Caco-2 (cell line): Measurements from ENCODE around the gene CLEC1A. TPM values are rescaled to one million over a fixed set of nuclear protein-coding genes. Genes with fewer than 3 reads are reported as not detected.

Experiments
- Bru-seq: library from RNA; stranded (reverse); fragments of 400-500 nt; gene quantifications from one replicate; lab custom pipeline; 2021; lab: Mats Ljungman, UMichigan
- BruChase-seq, 2 experiments: library from RNA; stranded (reverse); fragments of 400-500 nt; gene quantifications; one replicate each; lab custom pipeline; 2021; lab: Mats Ljungman, UMichigan
- BruUV-seq: library from RNA; stranded (reverse); fragments of 400-500 nt; replicated peaks from 2 replicates; lab custom pipeline; 2021; lab: Mats Ljungman, UMichigan
- CTCF ChIA-PET: fragments of 300-600 bp; sonication (Branson Sonifier 250); formaldehyde crosslinking; loops from one replicate; lab custom pipeline; 2022; ENCODE audit warnings: antibody characterized with exemption; lab: Charles Lee
- POLR2A ChIA-PET: fragments of 300-600 bp; sonication (Branson Sonifier 250); formaldehyde crosslinking; loops from one replicate; lab custom pipeline; 2022; ENCODE audit warnings: antibody characterized with exemption; lab: Charles Lee
- DNase-seq, 2 experiments: peaks; one replicate each; pipeline versions ENCODE4 v3.0.0 to v3.0.0-alpha.2; 2020 to 2022
- H3K27me3 ChIP-seq: replicated peaks from 2 replicates; pipeline ENCODE4 v1.6.0; 2011; ENCODE audit warnings: low read length; ENCODE audit not compliant: control insufficient read depth, insufficient read depth
- H3K36me3 ChIP-seq: 2 replicates; pipeline ENCODE4 v1.5.1; 2011; ENCODE audit warnings: low read length; ENCODE audit not compliant: control insufficient read depth, insufficient read depth
- H3K4me1 ChIP-seq: fragments of 250-450 bp; sonication (Bioruptor Pico); 2 replicates; pipeline ENCODE4 v1.5.1; 2020; ENCODE audit warnings: mild to moderate bottlenecking
- H3K4me3 ChIP-seq: 2 replicates; pipeline ENCODE4 v1.5.1; 2011; ENCODE audit warnings: low read depth, mild to moderate bottlenecking, control low read depth, low read length
- H3K9me3 ChIP-seq: fragments of 250-450 bp; sonication (Bioruptor Pico); 2 replicates; pipeline ENCODE4 v1.5.1; 2020; ENCODE audit warnings: mild to moderate bottlenecking, moderate library complexity
- H3K27ac Mint-ChIP-seq: one replicate; pipeline ENCODE4 v1.8.0; 2022; ENCODE audit warnings: mixed read lengths; ENCODE audit not compliant: unreplicated experiment
- H3K27me3 Mint-ChIP-seq: one replicate; pipeline ENCODE4 v1.8.0; 2022; ENCODE audit warnings: mixed read lengths; ENCODE audit not compliant: insufficient read depth, unreplicated experiment
- H3K36me3 Mint-ChIP-seq: one replicate; pipeline ENCODE4 v1.8.0; 2022; ENCODE audit warnings: mild to moderate bottlenecking, mixed read lengths; ENCODE audit not compliant: insufficient read depth, unreplicated experiment
- H3K4me1 Mint-ChIP-seq: one replicate; pipeline ENCODE4 v1.8.0; 2022; ENCODE audit warnings: low read depth, mixed read lengths; ENCODE audit not compliant: unreplicated experiment
- H3K4me3 Mint-ChIP-seq: one replicate; pipeline ENCODE4 v1.8.0; 2022; ENCODE audit warnings: mild to moderate bottlenecking, moderate library complexity, mixed read lengths; ENCODE audit not compliant: unreplicated experiment
- H3K9me3 Mint-ChIP-seq: one replicate; pipeline ENCODE4 v1.8.0; 2022; ENCODE audit warnings: mixed read lengths; ENCODE audit not compliant: unreplicated experiment
- intact Hi-C: fragments of 100-400 bp; cut with micrococcal nuclease; formaldehyde crosslinking; loops from one replicate; pipeline ENCODE4 v1.10.0; 2022; ENCODE audit not compliant: unreplicated experiment
- long read RNA-seq: library from polyadenylated mRNA; stranded (forward); transcript quantifications from one replicate; pipeline ENCODE4 v2.0.0, GENCODE V29; 2022
- total RNA-seq: library from RNA; stranded (reverse); gene quantifications from 2 replicates; pipeline ENCODE4 v1.2.3, GENCODE V29; 2022
- TF ChIP-seq, protein P1 (sequence below), 2 experiments: fragments of 200-600 bp in 1 of 2; IDR thresholded peaks; 1 replicate in 1 of 2; 2 replicates in 1 of 2; pipeline versions ENCODE4 v1.5.1 to v1.8.0; 2011 to 2022; ENCODE audit warnings: antibody characterized with exemption in 1 of 2, control low read depth in 1 of 2, inconsistent platforms in 1 of 2, low read depth in 1 of 2, low read length in 1 of 2, mild to moderate bottlenecking in 1 of 2, moderate library complexity in 1 of 2; ENCODE audit not compliant: insufficient read depth in 1 of 2, severe bottlenecking in 1 of 2, unreplicated experiment in 1 of 2

Gene CLEC1A, protein sequence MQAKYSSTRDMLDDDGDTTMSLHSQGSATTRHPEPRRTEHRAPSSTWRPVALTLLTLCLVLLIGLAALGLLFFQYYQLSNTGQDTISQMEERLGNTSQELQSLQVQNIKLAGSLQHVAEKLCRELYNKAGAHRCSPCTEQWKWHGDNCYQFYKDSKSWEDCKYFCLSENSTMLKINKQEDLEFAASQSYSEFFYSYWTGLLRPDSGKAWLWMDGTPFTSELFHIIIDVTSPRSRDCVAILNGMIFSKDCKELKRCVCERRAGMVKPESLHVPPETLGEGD
- total RNA-seq (not detected in 2 replicates), Bru-seq, nascent RNA (percentile 9 among the genes with signal in this experiment), BruChase-seq, experiment 1, labeled RNA remaining after a 2-hour chase (percentile 11 among the genes with signal in this experiment), BruChase-seq, experiment 2, labeled RNA remaining after a 6-hour chase (percentile 3 among the genes with signal in this experiment)
- long read RNA-seq = 0 reads

DNA sequence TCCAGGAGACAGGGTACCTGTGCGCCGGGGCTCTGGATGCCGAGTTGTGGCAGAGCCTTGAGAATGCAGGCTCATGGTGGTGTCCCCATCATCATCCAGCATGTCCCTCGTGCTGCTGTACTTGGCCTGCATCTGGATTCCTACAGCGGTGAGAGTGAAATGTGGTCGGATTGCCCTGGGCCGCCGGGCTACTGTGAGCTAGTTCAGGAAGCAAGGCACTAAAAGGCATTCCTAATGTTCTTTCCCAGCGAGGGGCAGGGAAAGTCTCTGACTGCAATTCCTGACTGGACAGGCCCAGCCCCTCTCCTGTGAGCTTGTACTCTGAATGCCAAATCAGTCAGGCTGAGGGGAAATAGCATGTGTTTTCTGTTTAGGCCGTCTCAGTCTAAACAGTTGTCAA lies at the start of gene CLEC1A:
CLEC1A (minus strand) TSS at position 195 of the 400 bp plus-strand sequence; CDS start at position 132, 63 bp downstream.
- no peaks in the 10 kb centered on the region for H3K36me3 Mint-ChIP-seq
- Histone ChIP-seq H3K36me3 (no peaks in the 10 kb centered on the region), H3K9me3 (no peaks in the 10 kb centered on the region), H3K4me3 (no peak within 1 kb of the TSS), H3K27me3 (no peaks in the 10 kb centered on the region), H3K4me1 (no peaks in the 10 kb centered on the region)
- TF ChIP-seq, protein P1, sequence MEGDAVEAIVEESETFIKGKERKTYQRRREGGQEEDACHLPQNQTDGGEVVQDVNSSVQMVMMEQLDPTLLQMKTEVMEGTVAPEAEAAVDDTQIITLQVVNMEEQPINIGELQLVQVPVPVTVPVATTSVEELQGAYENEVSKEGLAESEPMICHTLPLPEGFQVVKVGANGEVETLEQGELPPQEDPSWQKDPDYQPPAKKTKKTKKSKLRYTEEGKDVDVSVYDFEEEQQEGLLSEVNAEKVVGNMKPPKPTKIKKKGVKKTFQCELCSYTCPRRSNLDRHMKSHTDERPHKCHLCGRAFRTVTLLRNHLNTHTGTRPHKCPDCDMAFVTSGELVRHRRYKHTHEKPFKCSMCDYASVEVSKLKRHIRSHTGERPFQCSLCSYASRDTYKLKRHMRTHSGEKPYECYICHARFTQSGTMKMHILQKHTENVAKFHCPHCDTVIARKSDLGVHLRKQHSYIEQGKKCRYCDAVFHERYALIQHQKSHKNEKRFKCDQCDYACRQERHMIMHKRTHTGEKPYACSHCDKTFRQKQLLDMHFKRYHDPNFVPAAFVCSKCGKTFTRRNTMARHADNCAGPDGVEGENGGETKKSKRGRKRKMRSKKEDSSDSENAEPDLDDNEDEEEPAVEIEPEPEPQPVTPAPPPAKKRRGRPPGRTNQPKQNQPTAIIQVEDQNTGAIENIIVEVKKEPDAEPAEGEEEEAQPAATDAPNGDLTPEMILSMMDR (IDR thresholded peaks at IDR 0.05; ENCODE audit: insufficient read depth in 1 of 2, low read depth in 1 of 2, low read length in 1 of 2, severe bottlenecking in 1 of 2, unreplicated experiment in 1 of 2) = no peak
- H3K27ac Mint-ChIP-seq = no peak within 1 kb of the TSS
- intact Hi-C loops = no loop called here
- ChIA-PET CTCF (no interaction called here), POLR2A (no interaction called here)
- no TSS peak for BruUV-seq
- peak in 1 of 2 experiments; percentile 45 for DNase-seq
- H3K4me3 Mint-ChIP-seq = no peak within 1 kb of the TSS
- peaks cover 7% of the 10 kb centered on the region for H3K9me3 Mint-ChIP-seq
- H3K4me1 Mint-ChIP-seq = no peaks in the 10 kb centered on the region
- H3K27me3 Mint-ChIP-seq = peaks cover 4% of the 10 kb centered on the region

DNA sequence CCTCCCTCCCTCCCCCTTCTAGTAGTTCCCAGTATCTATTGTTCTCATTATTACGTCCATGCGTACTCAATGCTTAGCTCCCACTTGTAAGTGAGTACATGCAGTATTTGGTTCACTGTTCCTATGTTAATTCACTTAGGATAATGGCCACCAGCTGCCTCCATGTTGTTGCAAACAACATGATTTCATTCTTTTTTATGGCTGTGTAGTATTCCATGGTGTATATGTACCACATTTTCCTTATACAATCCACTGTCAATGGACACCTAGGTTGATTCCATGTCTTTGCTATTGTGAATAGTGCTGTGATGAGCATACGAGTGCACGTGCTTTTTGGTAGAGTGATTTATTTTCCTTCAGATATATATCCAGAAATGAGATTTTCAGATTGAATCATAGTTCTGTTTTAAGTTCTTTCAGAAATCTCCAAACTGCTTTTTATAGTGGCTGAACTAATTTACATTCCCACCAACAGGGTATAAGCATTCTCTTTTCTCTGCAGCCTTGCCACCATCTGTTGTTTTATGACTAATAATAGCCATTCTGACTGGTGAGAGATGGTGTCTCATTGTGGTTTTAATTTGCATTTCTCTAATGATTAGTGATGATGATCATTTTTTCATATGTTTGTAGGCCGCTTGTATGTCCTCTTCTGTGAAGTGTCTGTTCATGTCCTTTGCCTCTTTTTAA lies 49.1 kb upstream of the CLEC1A start:
- Histone ChIP-seq H3K4me3 (no peak overlapping the region), H3K4me1 (no peaks in the 10 kb centered on the region), H3K9me3 (no peaks in the 10 kb centered on the region), H3K36me3 (no peaks in the 10 kb centered on the region), H3K27me3 (no peaks in the 10 kb centered on the region)
- BruUV-seq = no TSS peak
- H3K36me3 Mint-ChIP-seq = peaks cover under 1% of the 10 kb centered on the region
- no peak overlapping the region for H3K27ac Mint-ChIP-seq
- ChIA-PET CTCF (no interaction called here), POLR2A (interaction anchor here (0.8 kb wide), 1 partner anchor 64 kb away, joined by 3 read pairs; the partner anchor contains the start of gene GABARAPL1)
- no peaks in the 10 kb centered on the region for H3K9me3 Mint-ChIP-seq
- TF ChIP-seq, protein P1 (IDR thresholded peaks at IDR 0.05; ENCODE audit: insufficient read depth in 1 of 2, low read depth in 1 of 2, low read length in 1 of 2, severe bottlenecking in 1 of 2, unreplicated experiment in 1 of 2) = no peak
- no peak overlapping the region for H3K4me3 Mint-ChIP-seq
- no peaks in the 10 kb centered on the region for H3K4me1 Mint-ChIP-seq
- intact Hi-C loops = no loop called here
- DNase-seq = no peak
- no peaks in the 10 kb centered on the region for H3K27me3 Mint-ChIP-seq

DNA sequence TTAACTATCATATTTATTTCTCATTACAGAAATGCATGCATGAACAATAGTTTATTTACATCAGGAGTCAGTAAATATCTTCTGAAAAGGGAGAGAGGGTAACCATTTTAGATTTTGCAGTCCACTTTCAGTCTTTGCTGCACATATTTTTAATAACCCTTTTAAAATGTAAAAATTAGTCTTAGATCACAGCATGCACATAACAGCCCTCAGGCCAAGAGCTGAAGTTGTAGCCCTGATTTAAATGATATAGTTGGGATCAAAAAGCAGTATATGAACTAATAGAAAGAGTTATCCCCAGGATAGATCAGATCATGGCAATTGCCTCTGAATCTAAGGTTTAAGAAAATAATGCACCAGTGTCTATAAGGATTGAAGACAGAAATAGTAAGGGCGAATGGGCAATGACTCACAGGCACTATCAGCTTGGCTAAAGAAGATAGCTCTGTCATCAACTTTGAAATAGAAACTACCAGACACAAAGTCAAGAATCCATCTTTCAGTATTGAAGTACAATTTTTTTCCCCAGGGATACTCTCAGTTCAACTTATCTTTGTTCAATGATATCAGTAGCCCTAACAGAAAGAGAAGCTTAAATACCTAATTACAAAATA lies 44.3 kb upstream of the CLEC1A start:
- Mint-ChIP-seq H3K4me3 (no peak overlapping the region), H3K9me3 (no peaks in the 10 kb centered on the region), H3K27me3 (no peaks in the 10 kb centered on the region), H3K36me3 (no peaks in the 10 kb centered on the region), H3K27ac (no peak overlapping the region), H3K4me1 (no peaks in the 10 kb centered on the region)
- intact Hi-C loops = no loop called here
- Histone ChIP-seq H3K4me3 (no peak overlapping the region), H3K36me3 (no peaks in the 10 kb centered on the region), H3K4me1 (no peaks in the 10 kb centered on the region), H3K27me3 (no peaks in the 10 kb centered on the region), H3K9me3 (no peaks in the 10 kb centered on the region)
- no TSS peak for BruUV-seq
- POLR2A ChIA-PET = no interaction called here
- TF ChIP-seq, protein P1 (IDR thresholded peaks at IDR 0.05; ENCODE audit: insufficient read depth in 1 of 2, low read depth in 1 of 2, low read length in 1 of 2, severe bottlenecking in 1 of 2, unreplicated experiment in 1 of 2) = no peak
- CTCF ChIA-PET = interaction anchor here (0.6 to 1.7 kb wide), 4 partner anchors 10 to 348 kb away, joined by 3 to 5 read pairs (median 3); partner anchors contain the start of gene CLEC12B
- no peak for DNase-seq
